Myocyte (in vitro differentiated cells): Measurements from ENCODE around the gene NEDD9. TPM values are rescaled to one million over a fixed set of nuclear protein-coding genes. Genes with fewer than 3 reads are reported as not detected.
A peak's percentile ranks its signal among the peaks of the same experiment; 100 is the strongest.

Experiments used
- DNase-seq: peaks from one replicate; pipeline ENCODE4 v3.0.0-alpha.2; 2012; ENCODE audit warnings: low read depth
- polyA plus RNA-seq: library from polyadenylated mRNA; unstranded; fragments of >200 nt; gene quantifications from one replicate; pipeline ENCODE4 v1.2.1, GENCODE V29; 2012; ENCODE audit warnings: missing spikeins
- total RNA-seq: library from RNA; depleted of rRNA; stranded (reverse); fragments of >200 nt; gene quantifications from 2 replicates; pipeline ENCODE4 v1.2.3, GENCODE V29; 2014

The NEDD9 gene
- total RNA-seq: 3.4 and 4.5 TPM in 2 replicates
- 15.1 TPM for polyA plus RNA-seq

- DNase-seq: peak; percentile 93
Observed at GRCh38 chr6:11232193-11232769, at the start of gene NEDD9. NEDD9 (minus strand) TSS chr6:11232668; CDS start chr6:11232515, 153 bp downstream.

GRCh38 chr6:11282245-11282644 lies 49.8 kb upstream of the NEDD9 start:
- DNase-seq: no peak

GRCh38 chr6:11280394-11280793 lies 47.9 kb upstream of the NEDD9 start:
- DNase-seq: no peak

- DNase-seq: no peak
Observed at GRCh38 chr6:11279284-11279689, 46.8 kb upstream of the NEDD9 start.

- DNase-seq: no peak
Observed at GRCh38 chr6:11278207-11278559, 45.7 kb upstream of the NEDD9 start.

- peak; percentile 38 for DNase-seq
Observed at GRCh38 chr6:11277275-11278206, 45.1 kb upstream of the NEDD9 start.

- no peak for DNase-seq
Observed at GRCh38 chr6:11276911-11277274, 44.4 kb upstream of the NEDD9 start.

- no peak for DNase-seq
Observed at GRCh38 chr6:11276228-11276627, 43.8 kb upstream of the NEDD9 start.

- DNase-seq: no peak
Observed at GRCh38 chr6:11275598-11275997, 43.1 kb upstream of the NEDD9 start.

GRCh38 chr6:11273406-11274065 lies 41.1 kb upstream of the NEDD9 start:
- no peak for DNase-seq

GRCh38 chr6:11272491-11273192 lies 40.2 kb upstream of the NEDD9 start:
- DNase-seq: no peak

- DNase-seq: peak; percentile 32
Observed at GRCh38 chr6:11271228-11272020, 39.0 kb upstream of the NEDD9 start.

GRCh38 chr6:11270030-11271027 lies 37.9 kb upstream of the NEDD9 start:
- no peak for DNase-seq

- DNase-seq: no peak
Observed at GRCh38 chr6:11268978-11269377, 36.5 kb upstream of the NEDD9 start.

- DNase-seq: no peak
Observed at GRCh38 chr6:11266926-11267325, 34.5 kb upstream of the NEDD9 start.

GRCh38 chr6:11265932-11266331 lies 33.5 kb upstream of the NEDD9 start:
- no peak for DNase-seq

- no peak for DNase-seq
Observed at GRCh38 chr6:11264100-11264499, 31.6 kb upstream of the NEDD9 start.

GRCh38 chr6:11263291-11263775 lies 30.9 kb upstream of the NEDD9 start:
- peak; percentile 78 for DNase-seq

- no peak for DNase-seq
Observed at GRCh38 chr6:11262242-11262641, 29.8 kb upstream of the NEDD9 start.
